Tibial nerve (tissue), 4 donors: Measurements from ENCODE around the gene HMCN2.

Experiments used
- CTCF ChIP-seq, 5 experiments: fragments of 200-600 bp in 3 of 5; fragments of 450-650 bp in 2 of 5; sonication (generic) in 3 of 5; IDR thresholded peaks; one replicate each; pipeline ENCODE4 v1.5.1; 2016 to 2019; ENCODE audit warnings: antibody characterized with exemption in 5 of 5, mild to moderate bottlenecking in 3 of 5, moderate library complexity in 2 of 5
- EP300 ChIP-seq, 2 donors: sonication (generic); formaldehyde crosslinking; IDR thresholded peaks; one replicate each; pipeline ENCODE4 v1.6.1; 2017; ENCODE audit warnings: antibody characterized with exemption in 2 of 2, mild to moderate bottlenecking in 1 of 2
- POLR2A ChIP-seq, 2 donors: fragments of 450-650 bp; IDR thresholded peaks; one replicate each; pipeline ENCODE4 v1.6.1; 2017; ENCODE audit warnings: antibody characterized with exemption in 2 of 2, mild to moderate bottlenecking in 2 of 2, moderate library complexity in 2 of 2

- TF ChIP-seq EP300 (IDR thresholded peaks at IDR 0.05): no peak
- no peak for TF ChIP-seq CTCF (IDR thresholded peaks at IDR 0.05)
- TF ChIP-seq POLR2A (IDR thresholded peaks at IDR 0.05): no peak
Measured at GRCh38 chr9:130463763-130464745, 198.5 kb downstream of the HMCN2 start.
